ENCODE results near the gene RIN2. TPM values are rescaled to one million over a fixed set of nuclear protein-coding genes. Genes with fewer than 3 reads are reported as not detected.
A peak's percentile ranks its signal among the peaks of the same experiment; 100 is the strongest.

The RIN2 gene
- total RNA-seq, 1 donor from 2014 or later, result 21.2 TPM

DNA sequence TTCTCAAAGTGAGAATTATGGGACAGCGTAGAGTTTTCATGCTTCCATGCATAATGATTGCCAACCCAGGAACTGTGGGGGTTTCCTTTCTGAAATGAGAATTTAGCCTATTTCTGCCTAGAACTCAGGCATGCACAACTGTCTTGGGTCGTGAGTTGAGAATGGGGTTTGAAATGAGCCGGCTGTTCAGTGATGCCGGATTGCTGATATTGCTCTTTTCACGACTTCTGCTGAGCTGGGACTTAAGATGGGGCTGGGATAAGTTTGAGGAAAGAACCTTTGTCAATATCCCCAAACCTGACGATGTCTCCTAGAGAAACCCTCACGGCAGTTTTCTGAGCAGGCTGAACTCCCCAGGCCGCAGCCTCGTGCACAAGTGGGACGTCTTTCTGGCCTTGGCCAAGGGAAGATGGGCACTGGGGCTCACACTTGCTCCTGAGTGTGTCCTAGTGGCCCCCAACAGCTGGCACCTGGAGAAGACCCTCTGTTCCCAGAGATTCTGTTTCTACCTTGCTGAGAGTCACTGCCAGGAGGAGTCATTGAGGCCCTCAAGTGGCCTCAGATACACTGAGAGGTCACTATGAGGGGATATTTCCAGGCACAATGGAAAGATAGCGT, 34.1 kb upstream of the RIN2 start:
- Mint-ChIP-seq H3K36me3 (ENCODE audit: low read depth, unreplicated experiment) (no peaks in the 10 kb centered on the region), H3K27ac (ENCODE audit: unreplicated experiment) (no peak overlapping the region), H3K4me3 (ENCODE audit: unreplicated experiment) (no peak overlapping the region), H3K9me3 (ENCODE audit: unreplicated experiment) (peaks cover 8% of the 10 kb centered on the region), H3K27me3 (ENCODE audit: low read depth, unreplicated experiment) (peaks cover 32% of the 10 kb centered on the region), H3K4me1 (ENCODE audit: low read depth, unreplicated experiment) (no peaks in the 10 kb centered on the region)
- Histone ChIP-seq H3K27ac (ENCODE audit: low read depth, low read length) (no peak overlapping the region), H3K9me3 (ENCODE audit: insufficient read depth, low read depth, low read length) (no peaks in the 10 kb centered on the region), H3K4me1 (ENCODE audit: insufficient read depth, low read length) (no peaks in the 10 kb centered on the region), H2AFZ (ENCODE audit: low read depth, low read length) (no peak overlapping the region), H3K36me3 (ENCODE audit: insufficient read depth, low read length) (no peaks in the 10 kb centered on the region), H3K9ac (ENCODE audit: low read length) (no peak overlapping the region), H4K20me1 (ENCODE audit: insufficient read depth, low read length) (no peaks in the 10 kb centered on the region), H3K4me2 (ENCODE audit: low read length) (no peak overlapping the region), H3K4me3 (ENCODE audit: insufficient read depth, low read depth, low read length) (no peak overlapping the region), H3K79me2 (ENCODE audit: insufficient read depth, low read length) (no peaks in the 10 kb centered on the region), H3K27me3 (ENCODE audit: insufficient read depth, low read length) (no peaks in the 10 kb centered on the region)
- no peak for FAIRE-seq
- TF ChIP-seq, protein P1, sequence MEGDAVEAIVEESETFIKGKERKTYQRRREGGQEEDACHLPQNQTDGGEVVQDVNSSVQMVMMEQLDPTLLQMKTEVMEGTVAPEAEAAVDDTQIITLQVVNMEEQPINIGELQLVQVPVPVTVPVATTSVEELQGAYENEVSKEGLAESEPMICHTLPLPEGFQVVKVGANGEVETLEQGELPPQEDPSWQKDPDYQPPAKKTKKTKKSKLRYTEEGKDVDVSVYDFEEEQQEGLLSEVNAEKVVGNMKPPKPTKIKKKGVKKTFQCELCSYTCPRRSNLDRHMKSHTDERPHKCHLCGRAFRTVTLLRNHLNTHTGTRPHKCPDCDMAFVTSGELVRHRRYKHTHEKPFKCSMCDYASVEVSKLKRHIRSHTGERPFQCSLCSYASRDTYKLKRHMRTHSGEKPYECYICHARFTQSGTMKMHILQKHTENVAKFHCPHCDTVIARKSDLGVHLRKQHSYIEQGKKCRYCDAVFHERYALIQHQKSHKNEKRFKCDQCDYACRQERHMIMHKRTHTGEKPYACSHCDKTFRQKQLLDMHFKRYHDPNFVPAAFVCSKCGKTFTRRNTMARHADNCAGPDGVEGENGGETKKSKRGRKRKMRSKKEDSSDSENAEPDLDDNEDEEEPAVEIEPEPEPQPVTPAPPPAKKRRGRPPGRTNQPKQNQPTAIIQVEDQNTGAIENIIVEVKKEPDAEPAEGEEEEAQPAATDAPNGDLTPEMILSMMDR (IDR thresholded peaks at IDR 0.05; ENCODE audit: insufficient read depth, low read depth, low read length), result no peak
- TF ChIP-seq EZH2 (IDR thresholded peaks at IDR 0.05; ENCODE audit: insufficient read depth, low read length), result no peak
- no peak for DNase-seq (ENCODE audit: low read depth)

DNA sequence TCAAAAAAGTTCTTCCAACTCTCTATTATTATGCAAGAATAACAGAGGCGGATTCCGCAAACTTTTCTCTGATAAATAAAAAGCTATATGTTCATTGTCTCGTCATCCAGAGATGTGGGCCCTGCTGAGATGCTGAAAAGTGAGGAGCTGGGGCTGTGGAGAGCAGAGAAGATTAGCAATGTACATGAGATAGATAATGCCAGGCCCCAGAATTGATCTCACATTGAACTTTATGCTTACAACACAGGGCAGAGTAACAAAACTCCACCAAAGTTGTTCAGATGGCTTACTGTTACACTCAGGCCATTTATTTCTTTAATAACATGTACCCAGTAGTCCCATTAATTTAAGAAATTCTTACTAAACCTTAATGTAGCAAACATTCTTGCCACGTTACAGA, 32.7 kb upstream of the RIN2 start:
- Histone ChIP-seq H3K4me3 (ENCODE audit: insufficient read depth, low read depth, low read length) (no peak overlapping the region), H3K79me2 (ENCODE audit: insufficient read depth, low read length) (no peaks in the 10 kb centered on the region), H3K9me3 (ENCODE audit: insufficient read depth, low read depth, low read length) (no peaks in the 10 kb centered on the region), H3K4me2 (ENCODE audit: low read length) (no peak overlapping the region), H3K27me3 (ENCODE audit: insufficient read depth, low read length) (no peaks in the 10 kb centered on the region), H2AFZ (ENCODE audit: low read depth, low read length) (no peak overlapping the region), H3K4me1 (ENCODE audit: insufficient read depth, low read length) (no peaks in the 10 kb centered on the region), H3K27ac (ENCODE audit: low read depth, low read length) (no peak overlapping the region), H4K20me1 (ENCODE audit: insufficient read depth, low read length) (no peaks in the 10 kb centered on the region), H3K36me3 (ENCODE audit: insufficient read depth, low read length) (no peaks in the 10 kb centered on the region), H3K9ac (ENCODE audit: low read length) (no peak overlapping the region)
- Mint-ChIP-seq H3K4me1 (ENCODE audit: low read depth, unreplicated experiment) (no peaks in the 10 kb centered on the region), H3K27me3 (ENCODE audit: low read depth, unreplicated experiment) (peaks cover 18% of the 10 kb centered on the region), H3K4me3 (ENCODE audit: unreplicated experiment) (no peak overlapping the region), H3K9me3 (ENCODE audit: unreplicated experiment) (peaks cover 2% of the 10 kb centered on the region), H3K36me3 (ENCODE audit: low read depth, unreplicated experiment) (no peaks in the 10 kb centered on the region), H3K27ac (ENCODE audit: unreplicated experiment) (no peak overlapping the region)
- DNase-seq (ENCODE audit: low read depth), result no peak
- FAIRE-seq, result no peak
- TF ChIP-seq, protein P1 (IDR thresholded peaks at IDR 0.05; ENCODE audit: insufficient read depth, low read depth, low read length), result no peak
- no peak for TF ChIP-seq EZH2 (IDR thresholded peaks at IDR 0.05; ENCODE audit: insufficient read depth, low read length)

DNA sequence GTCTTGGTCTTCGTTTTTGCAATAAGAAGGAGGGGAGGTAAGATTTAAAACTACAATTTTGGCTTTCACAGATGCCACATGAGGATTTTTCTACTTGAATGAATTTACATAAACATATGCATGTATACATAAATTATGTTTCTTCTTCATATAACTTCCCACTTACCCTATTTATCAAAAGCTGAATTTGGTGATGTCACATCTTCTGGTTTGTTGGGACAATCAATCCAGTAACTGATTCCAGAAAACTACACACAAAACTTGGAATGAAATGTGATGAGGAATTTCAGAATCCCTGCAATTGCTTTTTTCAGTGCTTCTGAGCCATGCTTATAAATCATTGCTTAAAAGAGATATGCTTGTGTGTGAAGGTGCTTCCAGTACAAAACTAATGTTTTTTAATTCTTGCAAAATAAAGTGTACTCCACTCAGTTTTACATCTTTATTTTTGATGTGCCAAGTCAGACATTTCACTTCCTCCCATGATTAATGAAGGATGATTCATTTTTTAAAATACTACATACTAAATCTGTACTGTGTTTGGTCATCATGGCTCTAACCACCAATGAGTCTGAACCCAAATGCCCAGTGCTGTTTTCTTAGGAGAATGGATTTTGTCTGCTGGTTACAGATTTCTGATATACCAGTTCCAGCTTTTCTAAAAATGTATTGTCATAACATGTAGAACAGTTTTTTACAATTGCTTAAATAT, 32.1 kb upstream of the RIN2 start:
- TF ChIP-seq EZH2 (IDR thresholded peaks at IDR 0.05; ENCODE audit: insufficient read depth, low read length), result no peak
- TF ChIP-seq, protein P1 (IDR thresholded peaks at IDR 0.05; ENCODE audit: insufficient read depth, low read depth, low read length), result no peak
- no peaks in the 10 kb centered on the region for H4K20me1 ChIP-seq (ENCODE audit: insufficient read depth, low read length)
- Mint-ChIP-seq H3K27me3 (ENCODE audit: low read depth, unreplicated experiment) (peaks cover 17% of the 10 kb centered on the region), H3K36me3 (ENCODE audit: low read depth, unreplicated experiment) (no peaks in the 10 kb centered on the region), H3K4me1 (ENCODE audit: low read depth, unreplicated experiment) (no peaks in the 10 kb centered on the region), H3K27ac (ENCODE audit: unreplicated experiment) (no peak overlapping the region), H3K4me3 (ENCODE audit: unreplicated experiment) (no peak overlapping the region), H3K9me3 (ENCODE audit: unreplicated experiment) (peaks cover 2% of the 10 kb centered on the region)
- no peak overlapping the region for H3K9ac ChIP-seq (ENCODE audit: low read length)
- H2AFZ ChIP-seq (ENCODE audit: low read depth, low read length), result no peak overlapping the region
- H3K4me2 ChIP-seq (ENCODE audit: low read length), result no peak overlapping the region
- H3K36me3 ChIP-seq (ENCODE audit: insufficient read depth, low read length), result no peaks in the 10 kb centered on the region
- H3K27ac ChIP-seq (ENCODE audit: low read depth, low read length), result no peak overlapping the region
- H3K9me3 ChIP-seq (ENCODE audit: insufficient read depth, low read depth, low read length), result no peaks in the 10 kb centered on the region
- H3K4me3 ChIP-seq (ENCODE audit: insufficient read depth, low read depth, low read length), result no peak overlapping the region
- peak; percentile 38 for DNase-seq (ENCODE audit: low read depth)
- no peaks in the 10 kb centered on the region for H3K4me1 ChIP-seq (ENCODE audit: insufficient read depth, low read length)
- H3K27me3 ChIP-seq (ENCODE audit: insufficient read depth, low read length), result no peaks in the 10 kb centered on the region
- no peaks in the 10 kb centered on the region for H3K79me2 ChIP-seq (ENCODE audit: insufficient read depth, low read length)
- FAIRE-seq, result no peak

All from astrocyte (in vitro differentiated cells and primary cell).